ENCODE measurements around the gene ERV3-1. TPM values are rescaled to one million over a fixed set of nuclear protein-coding genes. Genes with fewer than 3 reads are reported as not detected.
"Not testable (repeated sequence)": the region's sequence is repeated elsewhere in the genome, so short reads cannot be mapped to it uniquely, and the experiment has no call there.

ERV3-1 gene
- total RNA-seq, result 10 to 100 TPM; 19.5 to 22.6 (median 20.1) TPM

- peak; percentile 97 for DNase-seq
- intact Hi-C loops (cut with DNase I), result no loop called here
- WGBS, 2 donors, result 2 to 4% methylated on average over 13 to 17 of the region's 33 CpGs
- Histone ChIP-seq H3K4me3 (replicated peaks in 1 of 3) (peak within 1 kb of the TSS; percentile 42 to 86 (median 63)), H3K27me3 (no peaks in the 10 kb centered on the region), H3K27ac (peak within 1 kb of the TSS; percentile 20 to 77 (median 60)), H3K36me3 (no peaks in the 10 kb centered on the region), H3K4me1 (peaks cover 9 to 10% of the 10 kb centered on the region in 2 donors), H3K9me3 (no peaks in the 10 kb centered on the region)
- TF ChIP-seq CTCF (IDR thresholded peaks at IDR 0.05), result no peak
- peak; percentile 65 to 89 for TF ChIP-seq POLR2A (IDR thresholded peaks at IDR 0.05)
Observed at GRCh38 chr7:65006094-65006992, at the start of gene ERV3-1. Gene ERV3-1 (minus strand): TSS chr7:65006687. CDS start chr7:64993026, 13,661 bp downstream.

- H3K36me3 ChIP-seq; H3K27ac ChIP-seq; H3K27me3 ChIP-seq; DNase-seq; H3K4me1 ChIP-seq; H3K9me3 ChIP-seq; H3K4me3 ChIP-seq (replicated peaks in 1 of 3); intact Hi-C loops (cut with DNase I): not testable (repeated sequence)
- 86 to 96% methylated on average over 4 of the region's 4 CpGs for WGBS, 2 donors
Observed at GRCh38 chr7:65055786-65056185, 49.3 kb upstream of the ERV3-1 start.

GRCh38 chr7:65054466-65054994 is 48.0 kb upstream of the ERV3-1 start:
- 50 to 77% methylated on average over 2 of the region's 2 CpGs for WGBS, 2 donors
- H3K27me3 ChIP-seq; H3K36me3 ChIP-seq; DNase-seq; H3K27ac ChIP-seq; H3K4me3 ChIP-seq (replicated peaks in 1 of 3); H3K4me1 ChIP-seq; intact Hi-C loops (cut with DNase I); H3K9me3 ChIP-seq: not testable (repeated sequence)

- H3K4me3 ChIP-seq (replicated peaks in 1 of 3); H3K27me3 ChIP-seq; H3K9me3 ChIP-seq; intact Hi-C loops (cut with DNase I); H3K36me3 ChIP-seq; H3K27ac ChIP-seq; DNase-seq; H3K4me1 ChIP-seq: not testable (repeated sequence)
- 71 to 75% methylated on average over 1 of the region's 3 CpGs for WGBS, 2 donors
Observed at GRCh38 chr7:65051654-65052053, 45.2 kb upstream of the ERV3-1 start.

GRCh38 chr7:65051139-65051538 is 44.7 kb upstream of the ERV3-1 start:
- H3K36me3 ChIP-seq; H3K27me3 ChIP-seq; H3K4me3 ChIP-seq (replicated peaks in 1 of 3); H3K4me1 ChIP-seq; H3K27ac ChIP-seq; H3K9me3 ChIP-seq; intact Hi-C loops (cut with DNase I); DNase-seq: not testable (repeated sequence)

- not testable (repeated sequence) for H3K4me3 ChIP-seq (replicated peaks in 1 of 3); DNase-seq
- WGBS, 2 donors, result 94 to 95% methylated on average over 4 of the region's 4 CpGs
Observed at GRCh38 chr7:65046329-65046728, 39.8 kb upstream of the ERV3-1 start.

GRCh38 chr7:65045589-65045988 is 39.1 kb upstream of the ERV3-1 start:
- H3K27ac ChIP-seq; H3K9me3 ChIP-seq; H3K4me3 ChIP-seq (replicated peaks in 1 of 3); H3K4me1 ChIP-seq; H3K36me3 ChIP-seq; H3K27me3 ChIP-seq; intact Hi-C loops (cut with DNase I); DNase-seq: not testable (repeated sequence)
- 96 to 97% methylated on average over 2 of the region's 2 CpGs for WGBS, 2 donors

More at GRCh38 chr7:65046329-65046728, 39.8 kb upstream of the ERV3-1 start:
- H3K4me1 ChIP-seq; H3K27ac ChIP-seq; intact Hi-C loops (cut with DNase I); H3K36me3 ChIP-seq; H3K9me3 ChIP-seq; H3K27me3 ChIP-seq: not testable (repeated sequence)

GRCh38 chr7:65038767-65039166 is 32.3 kb upstream of the ERV3-1 start:
- H3K36me3 ChIP-seq; intact Hi-C loops (cut with DNase I); H3K9me3 ChIP-seq; H3K27me3 ChIP-seq: not testable (repeated sequence)
- WGBS, 2 donors, result 0 to 4% methylated on average over 2 to 7 of the region's 35 CpGs
- H3K27ac ChIP-seq, result peak overlapping the region in 2 of 3 donors; percentile 61 to 82
- H3K4me1 ChIP-seq, result peaks cover 5 to 13% of the 10 kb centered on the region in 2 donors
- peak; percentile 35 to 40 for DNase-seq
- peak overlapping the region in 2 of 3 donors; percentile 17 to 78 for H3K4me3 ChIP-seq (replicated peaks in 1 of 3)

Measured in thyroid gland (tissue), 4 donors.